ENCODE data around the gene OSBP2.
"Not testable (repeated sequence)": the region's sequence is repeated elsewhere in the genome, so short reads cannot be mapped to it uniquely, and the experiment has no call there.

Gene OSBP2

GRCh38 chr22:30702856-30703255 is 8.2 kb downstream of the OSBP2 start:
- H3K4me3 ChIP-seq (ENCODE audit: low read length): no peak overlapping the region
- DNase-seq (ENCODE audit: low read depth): no peak
- TF ChIP-seq CTCF (IDR thresholded peaks at IDR 0.05; ENCODE audit: insufficient read depth, low read depth, low read length, missing control alignments): no peak

DNA sequence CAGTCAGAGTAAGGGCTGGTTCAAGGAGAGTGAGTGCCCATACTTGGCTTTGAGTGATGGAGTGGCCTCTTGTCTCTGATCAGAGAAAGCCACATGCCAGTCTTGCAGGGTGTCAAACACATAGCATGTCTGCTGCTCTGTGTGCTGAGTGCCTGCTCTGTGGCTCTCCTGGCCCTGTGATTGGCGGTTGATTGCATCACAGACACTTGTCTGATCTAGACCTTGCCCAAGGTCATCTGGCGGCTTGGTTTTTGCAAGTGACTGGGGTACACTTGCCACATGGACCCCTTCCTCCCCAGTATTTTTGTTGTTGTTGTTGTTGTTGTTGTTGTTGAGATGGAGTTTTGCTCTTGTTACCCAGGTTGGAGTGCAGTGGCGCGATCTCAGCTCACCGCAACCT is 10.3 kb downstream of the OSBP2 start:
- DNase-seq (ENCODE audit: low read depth): no peak
- TF ChIP-seq CTCF (IDR thresholded peaks at IDR 0.05; ENCODE audit: insufficient read depth, low read depth, low read length, missing control alignments): no peak
- H3K4me3 ChIP-seq (ENCODE audit: low read length): no peak overlapping the region

- no peak for TF ChIP-seq CTCF (IDR thresholded peaks at IDR 0.05; ENCODE audit: insufficient read depth, low read depth, low read length, missing control alignments)
- H3K4me3 ChIP-seq (ENCODE audit: low read length): no peak overlapping the region
- DNase-seq (ENCODE audit: low read depth): no peak
These were observed 11.3 kb downstream of the OSBP2 start for GRCh38 chr22:30705710-30706651.

GRCh38 chr22:30709980-30710379 is 15.3 kb downstream of the OSBP2 start:
- H3K4me3 ChIP-seq (ENCODE audit: low read length); DNase-seq (ENCODE audit: low read depth): not testable (repeated sequence)

GRCh38 chr22:30712094-30712493 is 17.4 kb downstream of the OSBP2 start:
- TF ChIP-seq CTCF (IDR thresholded peaks at IDR 0.05; ENCODE audit: insufficient read depth, low read depth, low read length, missing control alignments): no peak
- DNase-seq (ENCODE audit: low read depth): no peak
- no peak overlapping the region for H3K4me3 ChIP-seq (ENCODE audit: low read length)

DNA sequence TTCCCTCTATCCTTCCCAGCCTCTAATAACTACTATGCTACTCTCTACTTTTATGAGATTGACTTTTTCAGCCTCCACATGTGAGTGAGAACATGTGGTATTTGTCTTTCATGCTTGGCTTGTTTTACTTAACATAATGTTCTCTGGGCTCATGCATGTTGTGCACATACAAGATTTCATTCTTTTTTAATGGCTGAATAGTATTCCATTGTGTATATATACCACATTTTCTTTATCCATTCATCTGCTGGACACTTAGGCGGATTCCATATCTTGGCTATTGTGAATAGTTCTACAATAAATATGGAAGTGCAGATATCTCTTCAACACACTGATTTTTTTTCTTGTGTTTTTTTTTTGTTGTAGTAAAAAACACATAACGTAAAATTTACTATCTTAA is 19.4 kb downstream of the OSBP2 start:
- DNase-seq (ENCODE audit: low read depth): no peak
- H3K4me3 ChIP-seq (ENCODE audit: low read length): no peak overlapping the region
- TF ChIP-seq CTCF (IDR thresholded peaks at IDR 0.05; ENCODE audit: insufficient read depth, low read depth, low read length, missing control alignments): no peak

DNA sequence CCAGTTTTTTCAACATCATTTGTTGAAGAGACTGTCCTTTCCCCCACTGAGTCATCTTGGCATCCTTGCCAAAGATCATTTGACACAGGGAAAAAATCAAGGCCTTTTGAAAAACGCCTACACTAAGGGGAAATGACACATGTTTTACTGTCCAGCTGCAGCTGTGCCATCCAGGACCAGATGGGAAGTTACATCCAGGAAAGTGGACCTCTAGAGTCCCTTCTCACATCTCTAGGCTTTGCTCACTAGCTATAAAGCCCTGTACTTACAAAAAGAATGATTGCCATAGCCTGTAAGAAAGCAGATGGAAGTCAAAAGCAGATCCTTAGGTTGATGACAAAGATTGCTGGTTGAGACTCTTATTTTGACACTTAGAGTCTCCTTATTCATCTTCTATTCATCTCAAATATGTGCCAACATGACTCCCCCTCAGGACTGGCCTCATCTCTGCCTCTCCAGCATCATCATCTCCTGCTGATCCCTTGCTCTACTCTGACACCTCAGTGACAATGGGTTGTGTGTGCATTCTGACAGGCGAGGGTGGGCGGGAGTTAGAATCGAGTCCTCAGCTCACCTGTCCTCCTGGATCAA is 22.8 kb downstream of the OSBP2 start:
- no peak overlapping the region for H3K4me3 ChIP-seq (ENCODE audit: low read length)
- DNase-seq (ENCODE audit: low read depth): peak; percentile 67
- TF ChIP-seq CTCF (IDR thresholded peaks at IDR 0.05; ENCODE audit: insufficient read depth, low read depth, low read length, missing control alignments): no peak
